Measurements from ENCODE around the gene POU4F1.

DNA sequence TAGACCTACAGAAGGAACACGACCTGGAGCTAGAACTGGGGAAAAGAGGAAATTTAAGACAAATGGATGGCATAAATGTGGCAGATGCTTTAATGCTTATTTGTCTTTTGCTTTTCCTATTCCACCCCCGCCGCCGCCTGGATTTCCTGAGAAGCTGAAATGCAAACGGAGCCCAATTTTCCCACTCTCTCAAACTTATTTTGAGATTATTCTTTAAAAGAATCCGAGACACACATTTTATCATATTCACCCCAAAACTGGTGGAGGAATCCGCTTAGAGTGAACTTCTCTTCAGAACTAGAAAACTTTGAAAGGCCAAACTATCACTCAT is 5.8 kb downstream of the POU4F1 start:
- TF ChIP-seq, protein P1, sequence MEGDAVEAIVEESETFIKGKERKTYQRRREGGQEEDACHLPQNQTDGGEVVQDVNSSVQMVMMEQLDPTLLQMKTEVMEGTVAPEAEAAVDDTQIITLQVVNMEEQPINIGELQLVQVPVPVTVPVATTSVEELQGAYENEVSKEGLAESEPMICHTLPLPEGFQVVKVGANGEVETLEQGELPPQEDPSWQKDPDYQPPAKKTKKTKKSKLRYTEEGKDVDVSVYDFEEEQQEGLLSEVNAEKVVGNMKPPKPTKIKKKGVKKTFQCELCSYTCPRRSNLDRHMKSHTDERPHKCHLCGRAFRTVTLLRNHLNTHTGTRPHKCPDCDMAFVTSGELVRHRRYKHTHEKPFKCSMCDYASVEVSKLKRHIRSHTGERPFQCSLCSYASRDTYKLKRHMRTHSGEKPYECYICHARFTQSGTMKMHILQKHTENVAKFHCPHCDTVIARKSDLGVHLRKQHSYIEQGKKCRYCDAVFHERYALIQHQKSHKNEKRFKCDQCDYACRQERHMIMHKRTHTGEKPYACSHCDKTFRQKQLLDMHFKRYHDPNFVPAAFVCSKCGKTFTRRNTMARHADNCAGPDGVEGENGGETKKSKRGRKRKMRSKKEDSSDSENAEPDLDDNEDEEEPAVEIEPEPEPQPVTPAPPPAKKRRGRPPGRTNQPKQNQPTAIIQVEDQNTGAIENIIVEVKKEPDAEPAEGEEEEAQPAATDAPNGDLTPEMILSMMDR (IDR thresholded peaks at IDR 0.05; ENCODE audit: low read depth, low read length, poor library complexity, severe bottlenecking), result no peak
- TF ChIP-seq EZH2phosphoT487 (IDR thresholded peaks at IDR 0.05; ENCODE audit: borderline replicate concordance, low read length), result no peak
